ENCODE measurements around the gene INTS3.
"Not testable (repeated sequence)": the region's sequence is repeated elsewhere in the genome, so short reads cannot be mapped to it uniquely, and the experiment has no call there.

Gene INTS3

GRCh38 chr1:153776845-153777370 lies 49.1 kb downstream of the INTS3 start:
- DNase-seq (ENCODE audit: low read depth in 2 of 2): no peak

GRCh38 chr1:153777648-153778047 lies 49.8 kb downstream of the INTS3 start:
- no peak for DNase-seq (ENCODE audit: low read depth in 2 of 2)

- DNase-seq (ENCODE audit: low read depth in 2 of 2): no peak
These were observed 50.4 kb downstream of the INTS3 start for GRCh38 chr1:153778051-153778823.

- no peak for DNase-seq (ENCODE audit: low read depth in 2 of 2)
These were observed 51.1 kb downstream of the INTS3 start for GRCh38 chr1:153778824-153779519.

GRCh38 chr1:153779781-153780541 lies 52.1 kb downstream of the INTS3 start:
- DNase-seq (ENCODE audit: low read depth in 2 of 2): no peak

GRCh38 chr1:153780551-153780950 lies 52.7 kb downstream of the INTS3 start:
- no peak for DNase-seq (ENCODE audit: low read depth in 2 of 2)

- not testable (repeated sequence) for DNase-seq (ENCODE audit: low read depth in 2 of 2)
These were observed 54.8 kb downstream of the INTS3 start for GRCh38 chr1:153782648-153783047.

- peak; percentile 85 to 88 for DNase-seq (ENCODE audit: low read depth in 2 of 2)
These were observed 55.7 kb downstream of the INTS3 start for GRCh38 chr1:153783233-153784190.

- DNase-seq (ENCODE audit: low read depth in 2 of 2): no peak
These were observed 58.4 kb downstream of the INTS3 start for GRCh38 chr1:153786038-153786790.

- no peak for DNase-seq (ENCODE audit: low read depth in 2 of 2)
These were observed 61.7 kb downstream of the INTS3 start for GRCh38 chr1:153789478-153790034.

- no peak for DNase-seq (ENCODE audit: low read depth in 2 of 2)
These were observed 62.6 kb downstream of the INTS3 start for GRCh38 chr1:153790313-153790965.

- no peak for DNase-seq (ENCODE audit: low read depth in 2 of 2)
These were observed 63.3 kb downstream of the INTS3 start for GRCh38 chr1:153790966-153791647.

- no peak for DNase-seq (ENCODE audit: low read depth in 2 of 2)
These were observed 63.9 kb downstream of the INTS3 start for GRCh38 chr1:153791648-153792253.

GRCh38 chr1:153792631-153793041 lies 64.8 kb downstream of the INTS3 start:
- DNase-seq (ENCODE audit: low read depth in 2 of 2): no peak

- no peak for DNase-seq (ENCODE audit: low read depth in 2 of 2)
These were observed 65.6 kb downstream of the INTS3 start for GRCh38 chr1:153793261-153793972.

- DNase-seq (ENCODE audit: low read depth in 2 of 2): no peak
These were observed 66.2 kb downstream of the INTS3 start for GRCh38 chr1:153793973-153794615.

- DNase-seq (ENCODE audit: low read depth in 2 of 2): no peak
These were observed 66.9 kb downstream of the INTS3 start for GRCh38 chr1:153794624-153795329.

Measured in activated CD4-positive, alpha-beta T cell treated with anti-CD3 and anti-CD28 coated beads for 24 hours (primary cell).